Mesenchymal stem cell (in vitro differentiated cells and primary cell): Measurements from ENCODE around the gene DUOX2.

Source experiments
- DNase-seq: peaks from one replicate; pipeline ENCODE4 v3.0.0-alpha.2; 2013
- H2AFZ ChIP-seq: one replicate; pipeline ENCODE4 v1.6.1; 2013; ENCODE audit warnings: low read depth, mild to moderate bottlenecking, control low read depth, inconsistent platforms, low read length, moderate library complexity
- H2AK5ac ChIP-seq: 2 replicates; pipeline ENCODE4 v1.6.1; 2013; ENCODE audit warnings: low read length, moderate library complexity, mild to moderate bottlenecking, inconsistent platforms; ENCODE audit not compliant: severe bottlenecking
- H2BK120ac ChIP-seq: one replicate; pipeline ENCODE4 v1.6.1; 2013; ENCODE audit warnings: low read depth, mild to moderate bottlenecking, inconsistent platforms, low read length, moderate library complexity
- H2BK12ac ChIP-seq, 2 experiments: one replicate each; pipeline ENCODE4 v1.6.1; 2013; ENCODE audit warnings: inconsistent platforms in 2 of 2, low read length in 2 of 2, mild to moderate bottlenecking in 2 of 2, moderate library complexity in 2 of 2, control low read depth in 1 of 2
- H2BK15ac ChIP-seq: one replicate; pipeline ENCODE4 v1.6.1; 2013; ENCODE audit warnings: mild to moderate bottlenecking, low read depth, inconsistent platforms; ENCODE audit not compliant: poor library complexity, severe bottlenecking
- H2BK5ac ChIP-seq: 2 replicates; pipeline ENCODE4 v1.6.1; 2013; ENCODE audit warnings: low read depth, mild to moderate bottlenecking, low read length, control low read depth, inconsistent platforms; ENCODE audit not compliant: poor library complexity, severe bottlenecking
- H3K14ac ChIP-seq, 2 experiments: one replicate each; pipeline ENCODE4 v1.6.1; 2013; ENCODE audit warnings: inconsistent platforms in 2 of 2, low read length in 2 of 2, control low read depth in 1 of 2, mild to moderate bottlenecking in 1 of 2, moderate library complexity in 1 of 2
- H3K18ac ChIP-seq, 2 experiments: one replicate each; pipeline ENCODE4 v1.6.1; 2013; ENCODE audit warnings: inconsistent platforms in 2 of 2, low read length in 2 of 2, control low read depth in 1 of 2, low read depth in 1 of 2, mild to moderate bottlenecking in 1 of 2
- H3K23ac ChIP-seq, 2 experiments: one replicate each; pipeline ENCODE4 v1.6.1; 2013; ENCODE audit warnings: inconsistent platforms in 2 of 2, low read length in 2 of 2, mild to moderate bottlenecking in 2 of 2, moderate library complexity in 2 of 2, control low read depth in 1 of 2
- H3K27ac ChIP-seq: 2 replicates; pipeline ENCODE4 v1.5.1; 2013; ENCODE audit warnings: mild to moderate bottlenecking, moderate library complexity, low read length, control low read depth, inconsistent platforms; ENCODE audit not compliant: poor library complexity, severe bottlenecking
- H3K27me3 ChIP-seq, 2 experiments: 2 replicates each; pipeline versions ENCODE4 v1.6.1 to v1.7.0; 2013; ENCODE audit warnings: low read length in 2 of 2, mild to moderate bottlenecking in 2 of 2, moderate library complexity in 2 of 2, control low read depth in 1 of 2, inconsistent platforms in 1 of 2; ENCODE audit not compliant: control insufficient read depth in 1 of 2, insufficient read depth in 1 of 2
- H3K36me3 ChIP-seq, 2 experiments: 2 replicates each; pipeline versions ENCODE4 v1.6.1 to v1.7.0; 2013; ENCODE audit warnings: low read length in 2 of 2, control low read depth in 1 of 2, inconsistent platforms in 1 of 2, low read depth in 1 of 2, mild to moderate bottlenecking in 1 of 2; ENCODE audit not compliant: insufficient read depth in 2 of 2, control insufficient read depth in 1 of 2
- H3K4ac ChIP-seq, 2 experiments: one replicate each; pipeline ENCODE4 v1.6.1; 2013; ENCODE audit warnings: inconsistent platforms in 2 of 2, low read length in 2 of 2, mild to moderate bottlenecking in 2 of 2, moderate library complexity in 2 of 2, control low read depth in 1 of 2, low read depth in 1 of 2
- H3K4me1 ChIP-seq: 2 replicates; pipeline ENCODE4 v1.6.1; 2013; ENCODE audit warnings: low read depth, low read length, control low read depth; ENCODE audit not compliant: control insufficient read depth, insufficient read depth
- H3K4me2 ChIP-seq: 2 replicates; pipeline ENCODE4 v1.6.1; 2013; ENCODE audit warnings: low read length, mild to moderate bottlenecking, inconsistent platforms; ENCODE audit not compliant: poor library complexity, severe bottlenecking
- H3K4me3 ChIP-seq, 2 experiments: 2 replicates each; pipeline versions ENCODE4 v1.5.1 to v1.7.0; 2013; ENCODE audit warnings: low read length in 2 of 2, mild to moderate bottlenecking in 2 of 2, control low read depth in 1 of 2, low read depth in 1 of 2; ENCODE audit not compliant: insufficient read depth in 1 of 2
- H3K79me1 ChIP-seq: replicated peaks from 2 replicates; pipeline ENCODE4 v1.6.1; 2013; ENCODE audit warnings: mild to moderate bottlenecking, control low read depth, low read length, inconsistent platforms; ENCODE audit not compliant: poor library complexity, severe bottlenecking
- H3K9ac ChIP-seq: 2 replicates; pipeline ENCODE4 v1.7.0; 2013; ENCODE audit warnings: mild to moderate bottlenecking, low read length, moderate library complexity
- H3K9me3 ChIP-seq: 2 replicates; pipeline ENCODE4 v1.7.0; 2013; ENCODE audit warnings: mild to moderate bottlenecking, low read length; ENCODE audit not compliant: control insufficient read depth
- H4K8ac ChIP-seq: one replicate; pipeline ENCODE4 v1.6.1; 2013; ENCODE audit warnings: inconsistent platforms, mild to moderate bottlenecking, low read length, moderate library complexity
- H4K91ac ChIP-seq: one replicate; pipeline ENCODE4 v1.6.1; 2013; ENCODE audit warnings: mild to moderate bottlenecking, low read length, inconsistent platforms
- WGBS: methylation state at CpG from one replicate; pipeline ENCODE4 v1.1.7; 2013; ENCODE audit warnings: mixed read lengths; 5-methylcytosine and 5-hydroxymethylcytosine counted together

The DUOX2 gene

DNA sequence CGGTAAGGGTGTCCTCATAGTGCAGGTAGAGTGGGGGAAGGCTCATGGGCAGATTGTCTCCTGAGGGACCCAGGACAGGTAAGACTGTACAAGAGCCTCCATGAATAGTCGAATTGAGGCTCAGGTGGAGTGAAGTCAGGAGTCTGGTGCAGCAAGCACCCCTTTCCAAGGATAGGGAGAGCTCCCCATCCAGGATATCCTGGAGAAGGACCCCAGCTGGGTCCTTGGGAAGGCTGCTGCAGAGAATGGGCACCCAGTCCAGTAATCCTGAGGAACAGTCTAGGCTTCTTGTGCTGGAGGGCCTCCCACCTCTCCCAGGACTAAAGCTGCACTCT is 746 bp upstream of the DUOX2 start:
- no peak overlapping the region for H2AFZ ChIP-seq
- 35% methylated on average over 2 of the region's 2 CpGs for WGBS
- no peak overlapping the region for H3K23ac ChIP-seq
- no peak overlapping the region for H2AK5ac ChIP-seq
- no peaks in the 10 kb centered on the region for H3K79me1 ChIP-seq
- H3K27ac ChIP-seq, result no peak overlapping the region
- no peaks in the 10 kb centered on the region for H3K36me3 ChIP-seq
- H3K18ac ChIP-seq, result no peak overlapping the region
- no peak overlapping the region for H3K14ac ChIP-seq
- H2BK12ac ChIP-seq, result no peak overlapping the region
- H3K4me1 ChIP-seq, result peaks cover 28% of the 10 kb centered on the region
- peaks cover 83 to 87% of the 10 kb centered on the region in 2 experiments for H3K27me3 ChIP-seq
- DNase-seq, result no peak
- H3K4me2 ChIP-seq, result no peak overlapping the region
- no peak overlapping the region for H3K4ac ChIP-seq
- H4K91ac ChIP-seq, result no peak overlapping the region
- H2BK5ac ChIP-seq, result no peak overlapping the region
- no peak overlapping the region for H3K4me3 ChIP-seq
- no peak overlapping the region for H4K8ac ChIP-seq
- no peak overlapping the region for H3K9ac ChIP-seq
- H2BK120ac ChIP-seq, result no peak overlapping the region
- H3K9me3 ChIP-seq, result no peaks in the 10 kb centered on the region
- no peak overlapping the region for H2BK15ac ChIP-seq

- Histone ChIP-seq H3K9ac (no peak overlapping the region), H3K27me3 (peaks cover 86% of the 10 kb centered on the region in 2 experiments), H2AK5ac (no peak overlapping the region), H3K4me1 (peaks cover 28% of the 10 kb centered on the region), H3K4me3 (no peak overlapping the region), H2BK12ac (no peak overlapping the region), H2BK5ac (no peak overlapping the region), H3K4ac (no peak overlapping the region), H2BK120ac (no peak overlapping the region), H3K36me3 (no peaks in the 10 kb centered on the region), H3K23ac (no peak overlapping the region), H3K4me2 (no peak overlapping the region), H4K91ac (no peak overlapping the region), H4K8ac (no peak overlapping the region), H2BK15ac (no peak overlapping the region), H2AFZ (no peak overlapping the region), H3K18ac (no peak overlapping the region), H3K9me3 (no peaks in the 10 kb centered on the region), H3K14ac (no peak overlapping the region), H3K27ac (no peak overlapping the region), H3K79me1 (no peaks in the 10 kb centered on the region)
- DNase-seq, result no peak
- 5% methylated on average over 11 of the region's 14 CpGs for WGBS
Observed at GRCh38 chr15:45113380-45113990, 487 bp downstream of the DUOX2 start.

DNA sequence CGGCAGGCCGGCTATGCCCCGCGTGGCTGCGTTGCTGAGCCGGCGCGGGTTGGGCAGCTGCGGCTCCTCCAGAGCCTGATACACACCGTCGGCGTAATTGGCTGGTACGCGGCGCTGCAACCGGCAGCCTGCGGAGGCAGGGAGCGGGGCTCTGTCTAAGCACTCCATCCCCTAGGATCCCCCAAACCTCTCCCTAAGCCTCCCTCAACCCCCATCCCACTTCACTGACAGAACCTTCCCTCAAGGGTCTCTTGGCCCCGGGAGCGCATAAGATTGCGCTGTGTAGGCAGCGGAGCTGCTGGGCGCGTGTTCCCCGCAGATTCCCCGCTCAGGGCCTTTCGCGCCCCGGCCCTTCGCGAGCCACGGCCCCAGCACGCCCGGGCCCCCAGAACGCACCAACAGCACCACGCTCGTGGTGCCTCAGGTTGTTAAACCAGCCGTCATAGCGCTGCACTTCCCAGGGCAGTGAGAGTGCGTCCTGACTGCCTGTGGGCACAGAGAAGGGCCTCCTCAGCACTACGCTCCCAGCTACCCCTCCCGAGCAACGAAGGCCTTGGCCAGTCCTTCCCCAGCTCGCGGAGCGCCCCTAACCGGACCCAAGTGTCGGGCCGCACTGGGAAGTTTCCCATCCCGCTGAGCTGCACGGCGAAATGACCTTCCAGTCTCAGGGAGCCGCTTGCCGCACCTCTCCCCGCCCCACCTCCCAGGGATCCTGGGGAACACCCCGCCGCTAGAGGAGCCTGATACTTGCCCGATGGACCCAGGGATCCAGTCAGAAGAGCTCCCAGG is 1.2 kb downstream of the DUOX2 start:
- no peaks in the 10 kb centered on the region for H3K79me1 ChIP-seq
- DNase-seq, result no peak
- no peak overlapping the region for H4K8ac ChIP-seq
- no peak overlapping the region for H3K4me2 ChIP-seq
- no peak overlapping the region for H4K91ac ChIP-seq
- peak overlapping the region in 1 of 2 experiments; percentile 8 for H3K4me3 ChIP-seq
- H2AK5ac ChIP-seq, result no peak overlapping the region
- H3K4ac ChIP-seq, result no peak overlapping the region
- H2AFZ ChIP-seq, result no peak overlapping the region
- H3K9me3 ChIP-seq, result no peaks in the 10 kb centered on the region
- H3K36me3 ChIP-seq, result no peaks in the 10 kb centered on the region
- no peak overlapping the region for H3K14ac ChIP-seq
- no peak overlapping the region for H2BK12ac ChIP-seq
- H3K23ac ChIP-seq, result no peak overlapping the region
- 3% methylated on average over 52 of the region's 58 CpGs for WGBS
- H3K27me3 ChIP-seq, result peaks cover 84 to 89% of the 10 kb centered on the region in 2 experiments
- no peak overlapping the region for H3K9ac ChIP-seq
- H3K27ac ChIP-seq, result no peak overlapping the region
- H2BK120ac ChIP-seq, result no peak overlapping the region
- peaks cover 28% of the 10 kb centered on the region for H3K4me1 ChIP-seq
- no peak overlapping the region for H3K18ac ChIP-seq
- H2BK5ac ChIP-seq, result no peak overlapping the region
- no peak overlapping the region for H2BK15ac ChIP-seq

DNA sequence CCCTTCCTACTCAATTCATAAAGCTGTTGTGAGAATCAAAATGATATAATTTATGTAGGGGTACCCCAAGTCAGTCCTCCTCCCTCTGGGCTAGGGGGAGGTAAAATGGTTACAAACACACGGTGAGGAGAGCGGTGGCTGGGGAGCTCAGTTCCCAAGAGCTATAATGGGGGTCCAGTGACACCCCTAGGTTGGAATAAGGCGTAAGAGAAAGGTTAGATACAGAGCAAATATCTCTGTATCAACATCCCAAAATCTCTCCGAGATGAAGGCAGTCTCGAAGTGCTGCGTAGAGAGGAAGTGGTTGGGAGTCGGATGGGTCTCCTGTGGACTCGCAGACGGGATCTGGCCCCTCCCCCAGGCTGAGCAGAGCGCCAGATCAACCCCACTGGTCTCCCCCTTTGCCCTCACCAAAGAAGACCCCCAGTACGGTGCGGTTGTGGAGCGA is 1.8 kb downstream of the DUOX2 start:
- Histone ChIP-seq H2AK5ac (no peak overlapping the region), H3K36me3 (no peaks in the 10 kb centered on the region), H2AFZ (no peak overlapping the region), H3K4ac (no peak overlapping the region), H3K4me1 (peaks cover 25% of the 10 kb centered on the region), H3K14ac (no peak overlapping the region), H4K91ac (no peak overlapping the region), H2BK15ac (no peak overlapping the region), H3K79me1 (no peaks in the 10 kb centered on the region), H4K8ac (no peak overlapping the region), H3K27me3 (peaks cover 78 to 83% of the 10 kb centered on the region in 2 experiments), H2BK120ac (no peak overlapping the region), H3K9me3 (no peaks in the 10 kb centered on the region), H2BK5ac (no peak overlapping the region), H3K4me3 (peak overlapping the region in 1 of 2 experiments; percentile 8), H3K27ac (no peak overlapping the region), H3K23ac (no peak overlapping the region), H2BK12ac (no peak overlapping the region), H3K18ac (no peak overlapping the region), H3K9ac (no peak overlapping the region), H3K4me2 (no peak overlapping the region)
- 2% methylated on average over 9 of the region's 13 CpGs for WGBS
- no peak for DNase-seq
